Mucosa of gallbladder (tissue), 1 donor: ENCODE data around the gene HCAR1. TPM values are rescaled to one million over a fixed set of nuclear protein-coding genes. Genes with fewer than 3 reads are reported as not detected.
"Not testable (repeated sequence)": the region's sequence is repeated elsewhere in the genome, so short reads cannot be mapped to it uniquely, and the experiment has no call there.

ENCODE experiments used
- DNase-seq: peaks from one replicate; pipeline ENCODE4 v3.0.0-alpha.2; 2020; ENCODE audit warnings: low spot score
- total RNA-seq: library from RNA; stranded (reverse); gene quantifications from one replicate; pipeline ENCODE4 v1.2.1, GENCODE V29; 2021
- donor health status: DM: no; HTN: no; CAD: no.

The HCAR1 gene, protein sequence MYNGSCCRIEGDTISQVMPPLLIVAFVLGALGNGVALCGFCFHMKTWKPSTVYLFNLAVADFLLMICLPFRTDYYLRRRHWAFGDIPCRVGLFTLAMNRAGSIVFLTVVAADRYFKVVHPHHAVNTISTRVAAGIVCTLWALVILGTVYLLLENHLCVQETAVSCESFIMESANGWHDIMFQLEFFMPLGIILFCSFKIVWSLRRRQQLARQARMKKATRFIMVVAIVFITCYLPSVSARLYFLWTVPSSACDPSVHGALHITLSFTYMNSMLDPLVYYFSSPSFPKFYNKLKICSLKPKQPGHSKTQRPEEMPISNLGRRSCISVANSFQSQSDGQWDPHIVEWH
- total RNA-seq = 0.20 TPM

DNA sequence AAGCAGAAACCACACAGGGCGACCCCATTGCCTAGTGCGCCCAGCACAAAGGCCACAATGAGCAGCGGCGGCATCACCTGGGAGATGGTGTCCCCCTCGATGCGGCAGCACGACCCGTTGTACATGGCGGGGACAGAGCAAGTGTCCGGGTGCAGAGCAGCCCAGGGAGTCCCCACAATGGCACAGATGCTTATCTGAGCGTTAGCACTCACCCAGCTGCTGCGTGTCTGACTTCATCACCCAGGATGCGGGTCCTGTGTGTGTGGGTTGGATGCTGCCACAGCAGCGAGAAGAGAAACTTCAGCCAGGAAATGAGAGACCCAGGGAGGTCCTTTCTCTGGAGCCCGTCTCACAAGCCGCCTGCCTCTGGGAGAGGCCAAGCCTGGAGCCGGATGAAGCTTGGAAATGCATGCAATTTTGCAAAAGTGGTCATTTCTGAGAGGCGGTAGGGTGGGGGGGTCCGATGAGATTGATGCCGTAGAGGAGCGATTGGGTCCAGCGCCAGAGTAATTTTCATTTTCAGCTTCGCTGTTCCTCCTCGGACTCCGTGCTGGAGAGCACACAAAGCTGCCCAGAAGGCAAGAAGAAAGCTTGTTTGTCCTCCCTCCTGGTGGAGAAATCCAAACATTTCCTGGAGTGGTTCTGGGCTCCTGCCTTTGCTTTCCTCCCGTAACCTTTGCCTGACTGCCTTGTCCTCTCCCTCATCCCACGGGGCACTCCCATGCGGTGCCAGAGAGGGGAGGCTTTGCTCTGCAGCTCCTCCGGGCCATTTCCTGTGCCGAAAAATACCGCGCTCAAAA is at the start of gene HCAR1:
HCAR1 (minus strand) TSS at position 630 of the 800 bp plus-strand sequence; CDS start at position 125, 505 bp downstream.
- DNase-seq = no peak

- DNase-seq = no peak
Observed at GRCh38 chr12:122757568-122757967, 26.9 kb upstream of the HCAR1 start.

DNA sequence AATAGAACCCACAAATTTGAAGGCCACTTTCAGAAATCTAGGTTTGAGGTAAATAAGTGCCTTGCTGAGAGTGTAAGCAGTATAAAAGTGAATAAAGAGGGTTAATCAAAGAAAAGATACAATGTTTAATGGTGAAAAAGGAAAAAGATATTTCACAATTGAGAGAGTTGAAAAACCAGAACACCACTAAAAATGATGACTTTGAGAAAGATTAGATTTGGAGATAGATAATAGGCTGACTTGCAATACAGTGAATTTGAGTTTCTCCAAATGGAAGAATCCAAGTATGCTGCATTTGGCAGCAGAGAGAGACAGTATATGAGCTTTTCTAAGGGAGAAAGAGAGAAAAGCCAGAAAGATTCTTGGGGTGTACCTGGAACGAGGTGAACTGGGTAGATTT is 24.1 kb upstream of the HCAR1 start:
- DNase-seq = no peak

DNA sequence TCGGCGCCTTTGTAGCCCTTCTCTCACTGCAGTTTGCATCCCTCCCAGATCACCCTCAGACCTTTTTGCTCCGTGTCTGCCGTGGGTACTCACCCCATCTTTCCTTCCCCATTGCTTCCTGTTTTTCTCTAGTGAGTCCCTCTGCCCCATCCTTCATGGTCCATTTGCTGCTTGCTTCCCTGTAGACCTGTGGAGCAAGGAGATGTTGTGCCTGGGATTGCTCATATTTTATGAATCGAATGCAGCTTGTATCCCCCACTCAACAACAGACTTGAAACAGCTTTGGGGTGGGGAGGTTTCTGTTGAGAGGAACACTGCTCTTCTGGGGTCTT is 22.6 kb upstream of the HCAR1 start:
- DNase-seq = no peak

- DNase-seq = peak; percentile 99
Observed at GRCh38 chr12:122752464-122753318, 22.0 kb upstream of the HCAR1 start, which contains the start of gene DENR. Gene DENR, plus strand, starts transcription at chr12:122752824. Its CDS starts 878 bp downstream, at chr12:122753702.

DNA sequence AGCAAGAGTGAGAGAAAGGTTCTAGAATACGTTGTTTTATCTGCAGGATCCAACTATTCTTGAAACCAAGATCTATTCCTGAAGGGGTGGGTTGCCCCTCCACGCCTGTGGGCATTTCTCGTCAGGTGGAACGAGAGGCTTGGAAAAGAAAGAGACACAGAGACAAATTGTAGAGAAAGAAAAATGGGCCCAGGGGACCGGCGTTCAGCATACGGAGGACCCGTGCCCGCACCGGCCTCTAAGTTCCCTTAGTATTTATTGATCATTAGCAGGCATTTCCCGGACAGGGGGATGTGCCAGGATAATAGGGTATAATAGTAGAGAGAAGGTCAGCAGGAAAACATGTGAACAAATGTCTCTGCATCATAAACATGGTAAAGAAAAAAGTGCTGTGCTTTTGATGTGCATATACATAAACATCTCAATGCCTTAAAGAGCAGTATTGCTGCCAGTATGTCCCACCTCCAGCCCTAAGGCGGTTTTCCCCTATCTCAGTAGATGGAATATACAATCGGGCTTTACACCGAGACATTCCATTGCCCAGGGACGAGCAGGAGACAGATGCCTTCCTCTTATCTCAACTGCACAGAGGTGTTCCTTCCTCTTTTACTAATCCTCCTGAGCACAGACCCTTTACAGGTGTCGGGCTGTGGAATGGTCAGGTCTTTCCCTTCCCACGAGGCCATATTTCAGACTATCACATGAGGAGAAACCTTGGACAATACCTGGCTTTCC is 20.3 kb upstream of the HCAR1 start:
- not testable (repeated sequence) for DNase-seq

DNA sequence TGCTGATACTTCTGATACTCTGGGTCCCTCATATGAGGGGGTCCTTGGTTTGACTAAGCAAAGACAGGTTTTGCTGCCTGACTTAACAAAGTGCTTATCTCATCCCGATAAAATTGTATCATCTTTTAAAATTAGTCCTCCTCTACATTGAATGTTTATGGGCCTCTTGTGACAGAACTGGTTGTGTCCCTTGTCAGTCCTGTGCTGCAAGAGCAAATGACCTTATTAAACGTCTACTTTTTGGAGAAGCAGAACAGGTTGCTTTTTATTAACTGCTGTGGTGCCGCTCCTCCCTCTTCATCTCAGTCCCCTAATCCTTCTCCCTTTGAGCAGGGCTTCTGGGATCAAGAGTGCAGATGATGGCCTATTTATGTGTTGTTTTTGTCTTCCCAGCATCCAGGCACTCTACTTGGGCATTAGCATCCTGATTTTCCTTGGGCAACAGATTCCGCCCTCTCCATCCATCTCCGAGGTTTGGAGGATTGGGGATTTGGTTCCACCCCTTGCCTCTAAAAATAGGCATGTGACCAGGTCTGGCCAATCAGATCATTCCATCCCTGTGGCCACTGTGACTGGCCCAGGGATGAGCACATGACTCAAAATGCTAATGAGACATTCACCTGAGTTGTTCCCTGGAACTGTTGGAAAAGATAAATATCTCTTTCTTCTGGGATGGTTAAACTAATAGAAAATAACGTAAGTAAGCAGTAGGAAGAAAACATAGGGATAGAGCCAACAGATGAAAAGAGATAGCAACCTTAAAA is 19.1 kb upstream of the HCAR1 start:
- DNase-seq = no peak

- no peak for DNase-seq
Observed at GRCh38 chr12:122747224-122748135, 16.8 kb upstream of the HCAR1 start.

- no peak for DNase-seq
Observed at GRCh38 chr12:122743895-122744525, 13.4 kb upstream of the HCAR1 start.

- no peak for DNase-seq
Observed at GRCh38 chr12:122740351-122740750, 9.7 kb upstream of the HCAR1 start.

DNA sequence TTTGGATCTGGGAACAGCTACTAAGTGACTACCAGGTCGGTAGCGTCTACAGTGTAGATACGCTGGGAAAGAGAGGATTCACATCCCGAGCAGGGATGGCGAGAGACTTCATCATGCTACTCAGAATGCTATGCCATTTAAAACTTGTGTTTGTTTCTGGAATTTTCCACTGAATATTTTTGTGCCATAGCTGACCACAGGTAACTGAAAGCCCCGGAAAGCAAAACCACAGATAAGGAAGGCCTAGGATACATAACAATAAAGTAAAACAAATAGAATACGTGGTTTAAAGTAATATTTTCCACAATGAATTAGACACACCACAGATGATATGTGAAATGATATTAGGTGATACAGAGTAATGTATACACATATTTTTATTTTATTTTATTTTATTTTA is 7.9 kb upstream of the HCAR1 start:
- DNase-seq = no peak

DNA sequence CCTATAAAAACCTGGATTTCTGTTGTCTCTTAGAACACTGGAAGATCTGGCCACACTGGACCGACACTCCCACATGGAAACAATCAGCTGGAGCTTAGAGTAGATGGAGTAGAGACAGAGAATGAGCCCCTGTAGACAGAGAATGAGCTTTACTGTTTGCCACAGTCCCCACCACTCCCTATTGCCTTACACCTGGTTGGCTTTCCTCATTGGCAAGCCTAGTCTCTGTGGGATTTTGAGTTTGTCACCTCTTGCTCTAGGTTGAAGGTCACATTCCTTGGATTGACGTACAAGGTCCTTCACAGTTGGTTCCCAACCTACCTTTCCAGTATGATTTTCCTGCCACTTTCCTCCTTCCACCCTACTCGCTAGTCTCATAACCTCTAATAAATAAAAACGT is 2.0 kb upstream of the HCAR1 start:
- no peak for DNase-seq

DNA sequence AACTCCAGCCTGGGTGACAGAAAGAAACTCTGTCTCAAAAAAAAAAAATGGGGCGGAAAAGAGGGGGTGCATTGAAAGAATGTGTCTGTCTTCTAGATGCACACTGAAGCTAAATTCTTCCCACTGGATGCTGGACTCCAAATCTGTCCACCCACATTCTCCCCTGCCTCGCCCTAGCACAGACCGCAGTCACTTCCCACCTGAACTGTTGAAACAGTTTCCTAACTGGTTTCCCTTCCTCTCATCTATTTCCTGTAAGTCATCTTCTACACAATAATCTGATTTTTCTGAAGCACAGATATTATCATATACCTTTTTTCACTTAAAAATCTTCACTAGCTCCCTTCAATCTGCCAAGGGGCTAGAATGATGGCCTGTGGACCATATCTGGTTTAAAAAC is 1.5 kb upstream of the HCAR1 start:
- DNase-seq = no peak

- DNase-seq = no peak
Observed at GRCh38 chr12:122729583-122730214, 945 bp downstream of the HCAR1 start.

DNA sequence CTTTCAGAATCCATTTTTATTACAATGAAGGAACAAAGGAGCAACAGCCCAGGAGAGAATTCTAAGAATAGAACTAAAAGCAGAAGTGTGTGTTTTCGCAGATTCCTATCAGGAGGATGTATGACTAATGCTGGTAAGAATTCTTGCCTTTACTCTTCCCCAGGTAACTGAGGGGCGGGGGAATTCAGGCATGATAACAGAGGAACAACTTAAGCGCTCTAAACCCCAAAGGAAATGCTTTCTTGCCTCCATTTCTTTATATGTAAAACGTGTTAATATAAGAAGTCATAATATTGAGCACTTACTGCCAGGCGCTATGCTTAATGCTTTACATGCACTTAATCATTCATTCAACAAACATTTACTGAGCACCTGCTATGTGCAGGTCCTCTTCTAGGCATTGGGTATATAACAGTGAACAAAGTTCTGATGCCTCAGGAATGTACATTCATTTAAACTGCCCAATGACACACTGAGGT is 4.5 kb downstream of the HCAR1 start:
- DNase-seq = no peak

- DNase-seq = no peak
Observed at GRCh38 chr12:122725452-122726079, 5.1 kb downstream of the HCAR1 start.

DNA sequence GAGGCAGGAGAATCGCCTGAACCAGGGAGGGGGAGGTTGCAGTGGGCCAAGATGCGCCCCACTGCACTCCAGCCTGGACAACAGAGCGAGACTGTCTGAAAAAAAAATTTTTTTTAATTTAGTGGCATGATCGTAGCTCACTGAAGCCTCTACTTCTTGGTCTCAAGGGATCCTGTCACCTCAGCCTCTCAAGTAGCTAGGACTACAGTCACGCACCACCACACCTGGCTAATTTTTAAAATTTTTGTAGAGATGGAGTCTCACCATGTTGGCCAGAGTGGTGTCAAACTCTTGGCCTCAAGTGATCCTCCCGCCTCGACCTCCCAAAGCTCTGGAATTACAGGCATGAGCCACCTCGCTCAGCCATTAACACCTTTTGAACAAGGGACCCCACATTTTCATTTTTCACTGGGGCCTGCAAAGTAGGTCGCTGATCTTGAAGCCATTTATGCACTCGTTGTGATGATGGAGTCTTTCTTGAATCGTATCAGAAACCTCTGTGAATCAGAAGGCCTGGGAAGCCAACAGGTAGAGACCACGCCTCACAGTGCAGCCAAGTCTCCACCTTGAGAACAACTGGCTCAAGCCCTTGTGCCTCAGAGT is 5.9 kb downstream of the HCAR1 start:
- DNase-seq = no peak

DNA sequence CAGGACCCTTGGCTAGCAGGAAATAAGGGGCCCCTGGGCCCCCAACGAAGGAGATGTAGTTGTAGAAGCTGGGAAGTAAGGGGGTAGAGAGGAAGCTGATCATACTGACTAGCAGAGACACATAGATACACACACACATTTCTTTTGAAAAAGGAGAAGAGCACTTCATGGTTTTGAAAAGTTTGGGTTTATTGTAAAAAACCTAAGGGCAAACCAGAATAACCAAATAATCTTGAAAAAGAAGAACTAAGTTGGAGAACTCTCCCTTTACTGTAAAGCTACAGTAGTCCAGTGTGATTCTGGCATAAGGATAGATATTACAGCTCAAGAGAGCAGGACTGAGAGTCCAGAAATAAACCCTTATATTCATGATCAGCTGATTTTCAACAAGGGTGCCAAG is 8.3 kb downstream of the HCAR1 start:
- no peak for DNase-seq
